ENCODE measurements around the gene ITPR1.

DNA sequence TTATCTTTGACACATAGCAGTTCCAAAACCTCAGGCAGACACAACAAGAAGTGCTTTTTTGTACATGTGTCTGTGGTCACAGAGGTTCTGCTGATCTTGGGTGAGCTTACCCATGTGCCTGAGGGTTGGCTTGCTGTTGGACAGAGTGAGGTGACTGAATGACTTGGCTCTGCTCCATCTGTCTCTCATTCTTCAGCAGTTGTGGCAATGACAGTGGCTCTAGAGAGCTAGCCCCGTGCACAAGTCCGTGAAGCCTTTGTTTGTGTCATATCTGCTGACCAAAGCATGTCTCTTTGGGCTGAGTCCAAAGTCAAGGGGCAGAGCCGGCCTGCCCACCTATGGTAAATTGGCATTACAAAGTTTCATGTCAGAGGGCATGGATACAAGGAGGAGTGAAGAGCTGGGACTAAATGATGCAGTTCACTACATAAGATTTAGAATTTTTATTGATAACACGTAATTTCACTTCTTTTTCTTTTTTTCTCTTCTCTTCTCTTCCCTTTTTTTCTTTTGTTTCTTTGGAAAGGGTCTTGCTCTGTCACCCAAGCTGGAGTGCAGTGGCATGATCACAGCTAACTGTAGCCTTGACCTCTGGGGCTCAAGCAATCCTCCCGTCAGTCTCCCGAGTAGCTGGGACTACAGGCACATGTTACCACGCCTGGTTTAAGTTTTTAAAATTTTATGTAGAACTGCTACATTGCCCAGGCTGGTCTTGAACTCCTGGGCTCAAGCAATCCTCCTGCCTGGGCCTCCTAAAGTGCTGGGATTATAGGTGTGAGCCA, 77.9 kb downstream of the ITPR1 start:
- TF ChIP-seq POLR2AphosphoS5 (IDR thresholded peaks at IDR 0.05; ENCODE audit: borderline replicate concordance, low read depth, low read length) = no peak
- TF ChIP-seq EZH2 (IDR thresholded peaks at IDR 0.05) = no peak
- no peak for TF ChIP-seq FOXP2 (optimal IDR thresholded peaks at IDR 0.05; ENCODE audit: control extremely low read depth, extremely low read length, insufficient read depth)

Measured in SK-N-MC (cell line).